HG02610 (cell line): Measurements from ENCODE around the gene OR51L1.

Experiments used
- ATAC-seq: cut with Tn5 transposase; IDR thresholded peaks from one replicate; pipeline ENCODE4 v1.9.1; 2021; ENCODE audit warnings: mild to moderate bottlenecking, moderate library complexity; ENCODE audit not compliant: unreplicated experiment

The OR51L1 gene

GRCh38 chr11:5046754-5047330 lies 52.2 kb downstream of the OR51L1 start:
- no peak for ATAC-seq
